ENCODE measurements around the gene SFTA2. TPM values are rescaled to one million over a fixed set of nuclear protein-coding genes. Genes with fewer than 3 reads are reported as not detected.
"Not testable (repeated sequence)": the region's sequence is repeated elsewhere in the genome, so short reads cannot be mapped to it uniquely, and the experiment has no call there.

The SFTA2 gene
- total RNA-seq, 1 experiment from 2014 or later: not detected

- Histone ChIP-seq H3K27me3 (ENCODE audit: insufficient read depth, low read length) (no peaks in the 10 kb centered on the region), H3K4ac (ENCODE audit: low read depth, low read length) (no peak within 1 kb of the TSS), H4K20me1 (ENCODE audit: control insufficient read depth, insufficient read depth, insufficient read length) (no peaks in the 10 kb centered on the region), H2BK12ac (ENCODE audit: insufficient read length, low read depth, low read length) (no peak within 1 kb of the TSS), H2BK15ac (ENCODE audit: low read depth, low read length) (no peak within 1 kb of the TSS), H4K91ac (ENCODE audit: insufficient read length, low read depth, low read length) (no peak within 1 kb of the TSS), H3K79me2 (ENCODE audit: insufficient read depth, low read length) (peaks cover 2% of the 10 kb centered on the region; the same call in 1 of the 2 replicates), H3K18ac (ENCODE audit: insufficient read length, low read depth, low read length) (no peak within 1 kb of the TSS), H3K14ac (ENCODE audit: insufficient read depth, low read length) (0 out of 2 replicates have a peak within 1 kb of the TSS, but pooled peaks have one; percentile 3), H3K56ac (ENCODE audit: insufficient read length, low read depth, low read length) (no peak within 1 kb of the TSS), H3T11ph (ENCODE audit: low read length) (no peak within 1 kb of the TSS), H2BK120ac (ENCODE audit: low read depth, low read length, poor library complexity, severe bottlenecking) (no peak within 1 kb of the TSS), H3K23ac (ENCODE audit: insufficient read length, low read depth, low read length) (no peak within 1 kb of the TSS), H3K9ac (ENCODE audit: extremely low read depth, insufficient read length, low read length) (peak within 1 kb of the TSS; percentile 95), H3K4me1 (ENCODE audit: insufficient read depth, low read length) (peaks cover 4% of the 10 kb centered on the region; the same call in 1 of the 2 replicates), H2BK5ac (ENCODE audit: insufficient read length, low read length) (no peak within 1 kb of the TSS), H3K27ac (ENCODE audit: insufficient read length, low read depth, low read length) (no peak within 1 kb of the TSS), H3K4me2 (ENCODE audit: insufficient read depth, insufficient read length, low read length) (peak within 1 kb of the TSS; percentile 100), H2AFZ (ENCODE audit: low read length) (peak within 1 kb of the TSS; percentile 76), H2BK20ac (ENCODE audit: low read depth, low read length, poor library complexity, severe bottlenecking) (no peak within 1 kb of the TSS), H3K23me2 (ENCODE audit: insufficient read length, low read depth, low read length, poor library complexity, severe bottlenecking) (peaks cover 7% of the 10 kb centered on the region), H3K9me3 (ENCODE audit: control insufficient read depth, low read depth, low read length) (no peaks in the 10 kb centered on the region), H4K8ac (replicated peaks; ENCODE audit: insufficient read length, low read depth, low read length) (no peak within 1 kb of the TSS), H2AK5ac (ENCODE audit: insufficient read length, low read length) (no peak within 1 kb of the TSS), H4K5ac (ENCODE audit: insufficient read length, low read depth, low read length) (no peak within 1 kb of the TSS), H3K79me1 (ENCODE audit: insufficient read depth, low read depth, low read length, poor library complexity, severe bottlenecking) (no peaks in the 10 kb centered on the region)
- H3K9me3 Mint-ChIP-seq: no peaks in the 10 kb centered on the region
- H3K36me3 Mint-ChIP-seq (ENCODE audit: insufficient read depth in 1 of 3, low read depth in 3 of 3): peaks cover 24 to 40% (median 38%) of the 10 kb centered on the region in 3 experiments
- H3K27ac Mint-ChIP-seq: peak within 1 kb of the TSS in 2 of 3 experiments; percentile 88 to 91; a peak in 6 of 7 replicates
- no peaks in the 10 kb centered on the region; the same call in 1 of the 2 replicates for H3K27me3 Mint-ChIP-seq (ENCODE audit: low read depth)
- H3K4me3 Mint-ChIP-seq: peak within 1 kb of the TSS; percentile 99 to 100
- peak; percentile 99 for DNase-seq
- WGBS (ENCODE audit: extremely low coverage, insufficient read length, low lambda C conversion rate): no CpG with 5 or more reads among the region's 49 CpGs
- TF ChIP-seq, protein P1, sequence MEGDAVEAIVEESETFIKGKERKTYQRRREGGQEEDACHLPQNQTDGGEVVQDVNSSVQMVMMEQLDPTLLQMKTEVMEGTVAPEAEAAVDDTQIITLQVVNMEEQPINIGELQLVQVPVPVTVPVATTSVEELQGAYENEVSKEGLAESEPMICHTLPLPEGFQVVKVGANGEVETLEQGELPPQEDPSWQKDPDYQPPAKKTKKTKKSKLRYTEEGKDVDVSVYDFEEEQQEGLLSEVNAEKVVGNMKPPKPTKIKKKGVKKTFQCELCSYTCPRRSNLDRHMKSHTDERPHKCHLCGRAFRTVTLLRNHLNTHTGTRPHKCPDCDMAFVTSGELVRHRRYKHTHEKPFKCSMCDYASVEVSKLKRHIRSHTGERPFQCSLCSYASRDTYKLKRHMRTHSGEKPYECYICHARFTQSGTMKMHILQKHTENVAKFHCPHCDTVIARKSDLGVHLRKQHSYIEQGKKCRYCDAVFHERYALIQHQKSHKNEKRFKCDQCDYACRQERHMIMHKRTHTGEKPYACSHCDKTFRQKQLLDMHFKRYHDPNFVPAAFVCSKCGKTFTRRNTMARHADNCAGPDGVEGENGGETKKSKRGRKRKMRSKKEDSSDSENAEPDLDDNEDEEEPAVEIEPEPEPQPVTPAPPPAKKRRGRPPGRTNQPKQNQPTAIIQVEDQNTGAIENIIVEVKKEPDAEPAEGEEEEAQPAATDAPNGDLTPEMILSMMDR (conservative IDR thresholded peaks at IDR 0.05): no peak
- peaks cover 14 to 23% of the 10 kb centered on the region in 2 experiments for H3K4me1 Mint-ChIP-seq
Observed at GRCh38 chr6:30907758-30908591, 24.0 kb downstream of the SFTA2 start, which contains the start of gene GTF2H4. TSS of gene GTF2H4 (plus strand) at chr6:30908207.

GRCh38 chr6:30907290-30907757, 24.6 kb downstream of the SFTA2 start:
- H2AK5ac ChIP-seq (ENCODE audit: insufficient read length, low read length); H3K9me3 ChIP-seq (ENCODE audit: control insufficient read depth, low read depth, low read length); H3K27me3 Mint-ChIP-seq (ENCODE audit: low read depth); H2BK15ac ChIP-seq (ENCODE audit: low read depth, low read length); H2BK20ac ChIP-seq (ENCODE audit: low read depth, low read length, poor library complexity, severe bottlenecking); H4K5ac ChIP-seq (ENCODE audit: insufficient read length, low read depth, low read length); H3K27me3 ChIP-seq (ENCODE audit: insufficient read depth, low read length); H3K27ac Mint-ChIP-seq; H2AFZ ChIP-seq (ENCODE audit: low read length); H3K18ac ChIP-seq (ENCODE audit: insufficient read length, low read depth, low read length); H3K79me1 ChIP-seq (ENCODE audit: insufficient read depth, low read depth, low read length, poor library complexity, severe bottlenecking); H3K23ac ChIP-seq (ENCODE audit: insufficient read length, low read depth, low read length); H4K8ac ChIP-seq (replicated peaks; ENCODE audit: insufficient read length, low read depth, low read length); H3K4me1 ChIP-seq (ENCODE audit: insufficient read depth, low read length); H3T11ph ChIP-seq (ENCODE audit: low read length); H4K91ac ChIP-seq (ENCODE audit: insufficient read length, low read depth, low read length); H3K56ac ChIP-seq (ENCODE audit: insufficient read length, low read depth, low read length); H2BK5ac ChIP-seq (ENCODE audit: insufficient read length, low read length); H2BK12ac ChIP-seq (ENCODE audit: insufficient read length, low read depth, low read length); H2BK120ac ChIP-seq (ENCODE audit: low read depth, low read length, poor library complexity, severe bottlenecking); H3K9ac ChIP-seq (ENCODE audit: extremely low read depth, insufficient read length, low read length); DNase-seq; H3K9me3 Mint-ChIP-seq; H4K20me1 ChIP-seq (ENCODE audit: control insufficient read depth, insufficient read depth, insufficient read length); H3K27ac ChIP-seq (ENCODE audit: insufficient read length, low read depth, low read length); H3K79me2 ChIP-seq (ENCODE audit: insufficient read depth, low read length); H3K23me2 ChIP-seq (ENCODE audit: insufficient read length, low read depth, low read length, poor library complexity, severe bottlenecking); H3K4ac ChIP-seq (ENCODE audit: low read depth, low read length); H3K14ac ChIP-seq (ENCODE audit: insufficient read depth, low read length): not testable (repeated sequence)
- H3K4me2 ChIP-seq (ENCODE audit: insufficient read depth, insufficient read length, low read length): peak overlapping the region; percentile 3
- Mint-ChIP-seq H3K4me1 (peaks cover 14 to 26% of the 10 kb centered on the region in 2 experiments), H3K4me3 (peak overlapping the region; percentile 99 to 100), H3K36me3 (ENCODE audit: insufficient read depth in 1 of 3, low read depth in 3 of 3) (peaks cover 19 to 33% (median 32%) of the 10 kb centered on the region in 3 experiments)
- no CpG with 5 or more reads among the region's 16 CpGs for WGBS (ENCODE audit: extremely low coverage, insufficient read length, low lambda C conversion rate)

All from H9 (cell line).